HepG2 (cell line): ENCODE data around the gene COMMD10. TPM values are rescaled to one million over a fixed set of nuclear protein-coding genes. Genes with fewer than 3 reads are reported as not detected.

ENCODE experiments used
- ATAC-seq: fragments of 200-7000 bp; cut with Tn5 transposase; 3 replicates; pipeline ENCODE4 v1.9.1; 2020; ENCODE audit warnings: mild to moderate bottlenecking, moderate library complexity
- BruUV-seq: library from RNA; stranded (reverse); fragments of 400-500 nt; replicated peaks from 2 replicates; lab custom pipeline; 2021; lab: Mats Ljungman, UMichigan
- CTCF ChIA-PET: fragments of 300-600 bp; formaldehyde crosslinking; extraction: SDS; loops from one replicate; lab custom pipeline; 2021; ENCODE audit warnings: low total read pairs, inconsistent platforms, low intra/inter-chr PET ratio; lab: Yijun Ruan, JAX
- POLR2A ChIA-PET: fragments of 350-600 bp; sonication (Branson Sonifier 250); formaldehyde crosslinking; loops from one replicate; lab custom pipeline; 2020; ENCODE audit warnings: antibody characterized with exemption, inconsistent platforms; lab: Yijun Ruan, JAX
- DNase-seq: peaks from one replicate; pipeline ENCODE4 v3.0.0-alpha.2; 2015; ENCODE audit warnings: low spot score
- FAIRE-seq: peaks from 3 replicates; lab custom pipeline; 2011; peaks lifted over from hg19 to GRCh38; lab: Jason Lieb, UNC
- H2AFZ ChIP-seq: one replicate; pipeline ENCODE4 v1.6.1; 2011; ENCODE audit warnings: low read length, inconsistent platforms
- H3K27ac ChIP-seq: fragments of 300-600 bp; 3 replicates; pipeline ENCODE4 v1.8.0; 2011; ENCODE audit warnings: mixed run types, mild to moderate bottlenecking, mixed read lengths, low read length, inconsistent platforms; ENCODE audit not compliant: insufficient read depth; ENCODE audit errors: extremely low read length
- H3K27me3 ChIP-seq, 2 experiments: fragments of 200-600 bp in 1 of 2; 2 replicates in 1 of 2; 3 replicates in 1 of 2; pipeline versions ENCODE4 v1.6.0 to v1.8.0; 2011; ENCODE audit warnings: low read length in 2 of 2, mild to moderate bottlenecking in 2 of 2, moderate library complexity in 2 of 2, inconsistent platforms in 1 of 2; ENCODE audit not compliant: insufficient read depth in 2 of 2, control insufficient read depth in 1 of 2
- H3K36me3 ChIP-seq, 2 experiments: fragments of 200-600 bp in 1 of 2; replicated peaks in 1 of 2; 2 replicates in 1 of 2; 3 replicates in 1 of 2; pipeline versions ENCODE4 v1.5.1 to v1.8.0; 2011; ENCODE audit warnings: low read length in 2 of 2, inconsistent platforms in 1 of 2; ENCODE audit not compliant: insufficient read depth in 2 of 2, control insufficient read depth in 1 of 2
- H3K4me1 ChIP-seq: 2 replicates; pipeline ENCODE4 v1.5.1; 2012; ENCODE audit warnings: low read length, inconsistent platforms; ENCODE audit not compliant: insufficient read depth
- H3K4me2 ChIP-seq: 2 replicates; pipeline ENCODE4 v1.6.0; 2011; ENCODE audit warnings: low read depth, low read length, inconsistent platforms
- H3K4me3 ChIP-seq, 3 experiments: fragments of 200-600 bp in 1 of 3; sonication (generic), shearing (Covaris generic) in 1 of 3; replicated peaks in 1 of 3; 2 replicates each; pipeline ENCODE4 v1.5.1; 2011 to 2016; ENCODE audit warnings: low read length in 3 of 3, inconsistent platforms in 2 of 3, low read depth in 2 of 3, mild to moderate bottlenecking in 2 of 3, control low read depth in 1 of 3, mixed read lengths in 1 of 3; ENCODE audit not compliant: insufficient read depth in 1 of 3
- H3K79me2 ChIP-seq: one replicate; pipeline ENCODE4 v1.6.1; 2011; ENCODE audit warnings: low read length, inconsistent platforms; ENCODE audit not compliant: insufficient read depth
- H3K9ac ChIP-seq: 2 replicates; pipeline ENCODE4 v1.6.0; 2011; ENCODE audit warnings: mild to moderate bottlenecking, low read depth, low read length, inconsistent platforms; ENCODE audit not compliant: insufficient read depth
- H3K9me3 ChIP-seq: 2 replicates; pipeline ENCODE4 v1.5.1; 2012; ENCODE audit warnings: mild to moderate bottlenecking, low read length
- H4K20me1 ChIP-seq: 2 replicates; pipeline ENCODE4 v1.6.0; 2011; ENCODE audit warnings: inconsistent platforms, mild to moderate bottlenecking, low read length, moderate library complexity; ENCODE audit not compliant: insufficient read depth
- ATF4 ChIP-seq, 2 experiments: fragments of 450-650 bp in 1 of 2; sonication (generic) in 1 of 2; formaldehyde crosslinking; IDR thresholded peaks; 2 replicates each; pipeline versions ENCODE4 v1.5.0 to v1.8.0; 2020 to 2022; ENCODE audit warnings: mild to moderate bottlenecking in 1 of 2, missing genetic modification reagents in 1 of 2
- BATF2 ChIP-seq: sonication (generic); formaldehyde crosslinking; IDR thresholded peaks from 2 replicates; pipeline ENCODE4 v1.8.0; 2022; ENCODE audit warnings: mild to moderate bottlenecking, missing genetic modification reagents, moderate library complexity
- CTCF ChIP-seq: sonication (generic); formaldehyde crosslinking; IDR thresholded peaks from 2 replicates; pipeline ENCODE4 v1.5.0; 2020; ENCODE audit warnings: mild to moderate bottlenecking, missing genetic modification reagents, moderate library complexity
- FOXP4 ChIP-seq: sonication (generic); formaldehyde crosslinking; IDR thresholded peaks from 2 replicates; pipeline ENCODE4 v1.4.0; 2020; ENCODE audit warnings: missing genetic modification reagents
- GTF3A ChIP-seq: sonication (generic); formaldehyde crosslinking; conservative IDR thresholded peaks from 2 replicates; pipeline ENCODE4 v1.4.0; 2020; ENCODE audit warnings: mild to moderate bottlenecking, missing genetic modification reagents
- HCFC1 ChIP-seq: fragments of 150-350 bp; IDR thresholded peaks from 2 replicates; pipeline ENCODE4 v1.6.1; 2014; ENCODE audit warnings: low read depth, low read length
- JDP2 ChIP-seq: sonication (generic); formaldehyde crosslinking; IDR thresholded peaks from 2 replicates; pipeline ENCODE4 v1.8.1; 2022; ENCODE audit warnings: missing genetic modification reagents, borderline replicate concordance
- MXI1 ChIP-seq: IDR thresholded peaks from 3 replicates; pipeline ENCODE4 v1.6.1; 2012; ENCODE audit warnings: low read depth, low read length, inconsistent platforms, borderline replicate concordance
- POLR2G ChIP-seq: fragments of 200-400 bp; formaldehyde crosslinking; IDR thresholded peaks from 2 replicates; pipeline ENCODE4 v1.6.1; 2018; ENCODE audit warnings: mild to moderate bottlenecking, low read depth, low read length, moderate library complexity
- RAD21 ChIP-seq: fragments of 450-650 bp; formaldehyde crosslinking; IDR thresholded peaks from 2 replicates; pipeline ENCODE4 v1.5.0; 2020; ENCODE audit warnings: mild to moderate bottlenecking
- RFX5 ChIP-seq: IDR thresholded peaks from 2 replicates; pipeline ENCODE4 v1.6.1; 2011; ENCODE audit warnings: low read depth, low read length, improper control_type of control experiment
- STAG1 ChIP-seq: sonication (generic); formaldehyde crosslinking; IDR thresholded peaks from 2 replicates; pipeline ENCODE4 v1.4.0; 2020; ENCODE audit warnings: missing genetic modification reagents
- TRIM22 ChIP-seq: fragments of 450-650 bp; IDR thresholded peaks from 2 replicates; pipeline ENCODE4 v1.6.1; 2017
- ZMYM3 ChIP-seq: sonication (generic); formaldehyde crosslinking; IDR thresholded peaks from 2 replicates; pipeline ENCODE4 v1.5.1; 2020; ENCODE audit warnings: mild to moderate bottlenecking, missing genetic modification reagents
- ZNF3 ChIP-seq: IDR thresholded peaks from 2 replicates; pipeline ENCODE4 v1.7.0; 2017; ENCODE audit warnings: inconsistent platforms
- ZNF496 ChIP-seq: sonication (generic); formaldehyde crosslinking; IDR thresholded peaks from 2 replicates; pipeline ENCODE4 v1.8.1; 2023; ENCODE audit warnings: mild to moderate bottlenecking, moderate library complexity, missing genetic modification reagents; ENCODE audit not compliant: insufficient replicate concordance
- ZNF761 ChIP-seq: sonication (generic); formaldehyde crosslinking; conservative IDR thresholded peaks from 2 replicates; pipeline ENCODE4 v1.4.0; 2020; ENCODE audit warnings: mild to moderate bottlenecking, missing genetic modification reagents
- WGBS: methylation state at CpG from one replicate; pipeline ENCODE4 v1.1.6; 2017; ENCODE audit warnings: low lambda C conversion rate; 5-methylcytosine and 5-hydroxymethylcytosine counted together
- in situ Hi-C: cut with HindIII; loops from 2 replicates; pipeline ENCODE4 v1.10.0; 2017; ENCODE audit warnings: low pct_unique_long_range_greater_than_20kb; ENCODE audit not compliant: extremely low pct_ligation_motif_present
- intact Hi-C: fragments of 100-400 bp; cut with micrococcal nuclease; formaldehyde crosslinking; loops from one replicate; pipeline ENCODE4 v1.10.0; 2022; ENCODE audit not compliant: unreplicated experiment
- polyA plus RNA-seq, 8 experiments: library from polyadenylated mRNA; depleted of rRNA in 3 of 8; stranded (reverse) in 7 of 8; unstranded in 1 of 8; fragments of >200 nt; fragmentation: Illumina TruSeq in 4 of 8; extraction: Trizol in 4 of 8; gene quantifications; 2 replicates each; pipeline versions ENCODE4 v1.2.1 to v1.2.3, GENCODE V29; 2011 to 2016; ENCODE audit warnings: low read depth in 4 of 8, missing spikeins in 1 of 8, mixed read lengths in 1 of 8; ENCODE audit not compliant: insufficient read depth in 1 of 8
- total RNA-seq, 5 experiments: library from RNA; depleted of rRNA; stranded (reverse); fragments of >200 nt; fragmentation: Illumina TruSeq; extraction: Trizol; gene quantifications; 2 replicates each; pipeline ENCODE4 v1.2.3, GENCODE V29; 2016; ENCODE audit warnings: low read depth in 1 of 5

COMMD10 gene
- total and polyA plus RNA-seq, 2 of the 13 experiments (the other 11 are each of a cell fraction or from before 2014, with no cell fraction given) = 16.9 to 39.3 TPM

- Histone ChIP-seq H3K4me3 (no peak overlapping the region), H4K20me1 (no peaks in the 10 kb centered on the region; the same call in 1 of the 2 replicates), H3K36me3 (no peaks in the 10 kb centered on the region; a peak in 2 of 5 replicates), H2AFZ (no peak overlapping the region), H3K79me2 (no peaks in the 10 kb centered on the region), H3K27me3 (no peaks in the 10 kb centered on the region), H3K4me2 (no peak overlapping the region), H3K9me3 (no peaks in the 10 kb centered on the region), H3K9ac (no peak overlapping the region), H3K27ac (no peak overlapping the region), H3K4me1 (no peaks in the 10 kb centered on the region)
- ChIA-PET CTCF (interaction anchor here (1.6 to 1.7 kb wide), 2 partner anchors 152 to 810 kb away, joined by 3 to 10 read pairs; no protein-coding TSS in a partner anchor), POLR2A (no interaction called here)
- DNase-seq = peak; percentile 46
- intact Hi-C loops = loop anchor here (1.0 to 10.0 kb wide), 5 partner anchors 152 to 811 kb away; partner anchors contain the start of gene SEMA6A
- no TSS peak for BruUV-seq
- WGBS = 20% methylated on average over 4 of the region's 4 CpGs
- in situ Hi-C loops = loop anchor here (25.0 kb wide), 1 partner anchor 800 kb away; no protein-coding TSS in a partner anchor
- peak; percentile 63 for FAIRE-seq
- peak; percentile 56; the same call in 2 of the 3 replicates for ATAC-seq
- TF ChIP-seq ZMYM3 (CRISPR knock-in tag) (no peak), POLR2G (no peak), JDP2 (CRISPR knock-in tag) (no peak), ZNF496 (CRISPR knock-in tag) (no peak), ZNF3 (CRISPR knock-in tag) (no peak), MXI1 (no peak), ZNF761 (no peak), CTCF (peak; percentile 73), GTF3A (CRISPR knock-in tag) (no peak), ATF4 (CRISPR knock-in tag; IDR thresholded peaks at IDR 0.05) (no peak), BATF2 (no peak), HCFC1 (no peak), FOXP4 (CRISPR knock-in tag) (no peak), TRIM22 (no peak), STAG1 (peak; percentile 83), RAD21 (CRISPR knock-in tag) (0 out of 2 replicates have a peak, but pooled peaks have one; percentile 51), RFX5 (no peak)
Measured at GRCh38 chr5:116137544-116138378, 52.9 kb downstream of the COMMD10 start.
